DOHH2 (cell line): ENCODE measurements around the gene KNTC1.

Source experiments
- CTCF ChIP-seq: fragments of 200-600 bp; sonication (generic); IDR thresholded peaks from one replicate; pipeline ENCODE4 v1.5.1; 2014; ENCODE audit warnings: antibody characterized with exemption, mild to moderate bottlenecking, low read depth, low read length; ENCODE audit not compliant: poor library complexity, severe bottlenecking
- EZH2phosphoT487 ChIP-seq: fragments of 200-600 bp; sonication (generic); IDR thresholded peaks from 2 replicates; pipeline ENCODE4 v1.6.1; 2017; ENCODE audit warnings: borderline replicate concordance, mild to moderate bottlenecking, antibody characterized with exemption, low read length, moderate library complexity, mixed read lengths

GRCh38 chr12:122499991-122500684 lies 26.9 kb upstream of the KNTC1 start:
- no peak for TF ChIP-seq CTCF
- TF ChIP-seq EZH2phosphoT487, result no peak
